HG03558 (cell line): ENCODE measurements around the gene EPB41L5.
"Not testable (repeated sequence)": the region's sequence is repeated elsewhere in the genome, so short reads cannot be mapped to it uniquely, and the experiment has no call there.

Source experiments
- ATAC-seq: cut with Tn5 transposase; IDR thresholded peaks from one replicate; pipeline ENCODE4 v1.9.1; 2021; ENCODE audit warnings: moderate number of reproducible peaks; ENCODE audit not compliant: unreplicated experiment; ENCODE audit errors: extremely low read depth

The EPB41L5 gene

DNA sequence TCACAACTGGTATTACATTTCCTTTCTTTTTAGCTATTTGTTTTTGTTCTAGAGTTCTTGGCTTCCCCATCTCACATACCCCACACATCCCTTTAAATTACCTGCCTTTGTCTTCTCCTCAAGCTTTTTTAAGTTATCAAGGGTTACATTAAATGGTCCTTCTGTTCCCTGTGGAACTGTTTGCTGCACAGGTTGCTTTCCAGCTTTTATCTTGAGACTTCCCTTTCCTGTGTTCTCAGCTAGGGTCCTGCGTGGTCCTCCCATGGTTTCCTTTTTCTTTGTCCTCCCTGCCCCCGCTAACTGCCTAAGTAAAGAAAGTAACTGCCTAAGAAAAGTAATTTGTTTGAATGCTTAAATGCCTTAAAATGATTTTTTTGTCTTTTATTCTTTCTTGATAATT lies 66.8 kb downstream of the EPB41L5 start:
- no peak for ATAC-seq

DNA sequence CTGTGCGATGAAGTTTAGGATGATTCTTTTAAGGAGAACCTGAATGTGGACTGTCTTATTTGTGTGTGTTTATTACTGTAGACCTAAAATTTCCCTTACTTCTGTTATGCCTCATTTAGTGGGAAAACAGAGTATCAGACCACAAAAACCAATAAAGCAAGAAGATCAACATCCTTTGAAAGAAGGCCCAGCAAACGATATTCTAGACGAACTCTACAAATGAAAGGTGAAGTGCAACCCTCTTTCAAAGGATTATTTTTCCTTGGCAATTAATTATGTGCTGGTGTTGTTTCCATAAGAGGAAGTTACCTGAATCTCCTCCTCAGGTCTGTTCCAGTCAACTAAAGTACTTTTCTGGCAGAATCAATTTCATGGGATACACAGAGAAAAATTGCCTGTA lies 78.6 kb downstream of the EPB41L5 start:
- no peak for ATAC-seq

DNA sequence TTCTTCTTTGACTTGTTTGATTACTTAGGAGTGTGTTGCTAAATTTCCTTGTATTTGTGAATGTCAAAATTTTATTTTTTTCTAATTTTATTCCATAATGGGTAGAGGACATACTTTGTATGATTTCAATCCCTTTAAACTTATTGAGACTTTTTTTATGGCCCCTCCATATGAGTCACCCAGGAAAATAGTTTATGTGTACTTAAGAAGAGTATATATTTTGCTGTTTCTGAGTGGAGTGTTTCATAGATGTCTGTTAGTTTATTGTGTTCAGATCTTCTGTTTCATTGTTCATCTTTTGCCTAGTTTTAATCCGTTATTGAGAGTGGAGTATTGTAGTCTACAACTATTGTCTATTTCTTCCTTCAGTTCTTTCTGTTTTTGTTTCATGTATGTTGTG lies 81.9 kb downstream of the EPB41L5 start:
- no peak for ATAC-seq

DNA sequence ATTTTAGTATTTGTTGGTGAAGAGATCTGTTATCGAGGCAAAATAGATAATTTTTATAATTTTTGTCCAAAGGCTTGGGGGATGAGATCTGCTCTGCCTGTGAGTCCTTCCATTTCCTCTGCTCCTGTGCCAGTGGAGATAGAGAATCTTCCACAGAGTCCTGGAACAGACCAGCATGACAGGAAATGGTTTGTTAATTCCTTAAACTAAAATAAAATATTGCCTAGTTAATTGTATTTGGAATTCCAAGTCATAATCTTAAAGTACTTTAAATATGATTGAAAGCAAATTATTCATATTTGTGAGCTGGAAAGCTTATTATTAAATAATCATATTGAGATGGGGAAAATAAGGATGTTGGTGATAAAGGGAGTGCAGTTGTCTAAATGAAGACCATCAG lies 87.8 kb downstream of the EPB41L5 start:
- no peak for ATAC-seq

DNA sequence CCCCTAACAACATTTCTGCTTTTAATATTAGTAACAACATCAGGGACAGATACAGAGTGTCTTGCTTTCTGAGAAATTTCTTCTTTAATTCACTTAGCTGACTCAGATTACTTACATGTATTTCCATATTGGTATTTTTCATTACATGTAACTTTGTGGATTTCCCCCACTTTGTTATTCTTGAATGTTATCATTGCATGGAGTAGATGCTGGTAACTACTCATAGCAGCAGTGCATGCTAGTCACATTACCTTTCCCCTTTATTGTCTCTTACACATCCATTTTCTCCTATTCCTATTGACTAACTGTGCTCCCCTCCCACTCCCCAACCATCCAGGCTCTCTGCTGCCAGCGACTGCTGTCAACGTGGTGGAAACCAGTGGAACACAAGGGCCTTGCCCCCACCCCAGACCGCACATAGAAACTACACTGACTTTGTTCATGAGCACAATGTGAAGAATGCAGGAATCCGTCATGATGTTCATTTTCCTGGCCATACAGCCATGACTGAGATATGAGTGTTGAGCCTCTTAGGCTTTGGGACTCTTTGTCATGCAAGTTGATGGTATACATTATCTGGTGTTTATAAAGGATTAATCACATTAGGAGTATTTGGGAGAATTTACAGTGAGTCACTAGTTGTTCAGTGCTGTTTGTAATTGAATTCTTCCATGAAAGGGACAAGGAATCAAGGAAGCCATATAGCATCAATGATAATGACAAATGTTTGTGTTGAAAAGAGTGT lies 91.0 kb downstream of the EPB41L5 start:
- no peak for ATAC-seq

DNA sequence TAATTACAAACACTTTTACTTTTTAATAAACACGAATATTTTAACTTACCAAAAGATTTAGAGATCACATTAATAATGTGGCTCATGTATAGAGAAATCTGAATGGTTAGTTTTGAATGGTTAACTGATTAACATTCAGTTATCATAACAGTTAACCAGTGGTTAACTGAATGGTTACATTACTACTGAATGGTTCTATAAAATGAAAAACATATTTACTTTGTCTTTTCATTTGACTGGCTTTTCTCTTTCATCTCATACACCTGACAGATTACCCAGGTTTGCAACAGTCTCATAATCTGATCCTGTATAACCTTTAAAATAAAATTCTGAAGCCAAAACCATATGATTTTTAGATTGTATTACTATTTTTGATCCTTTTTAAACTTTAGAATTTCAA lies 91.9 kb downstream of the EPB41L5 start:
- ATAC-seq, result no peak

DNA sequence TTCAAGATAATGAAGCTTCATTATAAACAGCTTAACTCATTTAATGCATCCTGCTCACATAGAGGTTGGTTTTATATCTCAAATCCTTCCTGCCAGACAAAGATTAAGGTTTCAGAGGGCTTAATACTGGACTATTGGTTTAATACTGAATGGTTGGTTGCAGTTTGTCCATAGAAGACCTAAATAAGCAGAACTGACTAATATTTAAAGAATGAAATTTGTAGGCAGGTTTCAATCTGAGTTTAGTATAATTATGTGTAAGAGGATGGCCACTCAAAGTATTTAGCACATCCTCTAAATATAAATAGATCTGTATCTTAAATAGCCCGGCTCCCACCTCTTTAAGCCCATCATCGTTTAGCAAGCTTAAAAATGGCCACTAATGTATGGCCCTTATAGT lies 92.5 kb downstream of the EPB41L5 start:
- no peak for ATAC-seq

DNA sequence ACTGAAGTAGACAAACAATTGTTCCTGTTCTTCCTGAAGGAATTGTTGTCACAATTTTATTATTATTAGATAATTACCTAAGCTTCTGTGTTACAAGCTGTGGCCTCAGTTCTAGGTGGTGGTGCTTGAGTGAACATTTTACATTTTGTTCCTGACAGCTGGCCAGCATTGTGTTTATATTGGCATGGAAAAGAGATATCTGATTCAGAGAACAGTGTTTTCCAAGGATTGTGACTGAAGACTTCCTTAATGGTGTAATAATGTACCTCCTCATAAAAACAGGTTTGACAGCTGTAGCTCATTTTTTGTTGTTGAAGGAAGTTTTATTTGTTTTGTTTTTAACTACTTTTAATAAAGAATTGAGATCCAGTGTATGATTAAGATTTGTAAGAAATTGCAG lies 95.2 kb downstream of the EPB41L5 start:
- no peak for ATAC-seq

DNA sequence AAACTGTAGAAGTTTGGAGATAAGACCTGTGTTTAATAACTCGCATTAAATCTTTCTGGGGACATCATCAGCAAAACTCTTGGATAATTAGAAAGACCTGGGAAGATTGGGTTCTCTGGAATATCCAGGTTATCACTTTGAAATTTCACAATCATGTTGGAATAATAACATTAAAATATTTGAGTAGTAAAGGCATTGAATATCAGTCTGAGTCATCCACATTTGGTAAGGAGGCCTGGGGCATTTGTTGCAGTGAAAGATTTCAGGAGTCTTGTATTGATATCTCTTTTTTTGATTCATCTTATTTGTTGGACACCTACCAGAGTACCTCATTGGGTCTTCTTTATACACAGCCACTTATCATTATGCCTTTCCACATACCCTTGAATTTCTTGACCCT lies 95.9 kb downstream of the EPB41L5 start:
- ATAC-seq, result no peak

DNA sequence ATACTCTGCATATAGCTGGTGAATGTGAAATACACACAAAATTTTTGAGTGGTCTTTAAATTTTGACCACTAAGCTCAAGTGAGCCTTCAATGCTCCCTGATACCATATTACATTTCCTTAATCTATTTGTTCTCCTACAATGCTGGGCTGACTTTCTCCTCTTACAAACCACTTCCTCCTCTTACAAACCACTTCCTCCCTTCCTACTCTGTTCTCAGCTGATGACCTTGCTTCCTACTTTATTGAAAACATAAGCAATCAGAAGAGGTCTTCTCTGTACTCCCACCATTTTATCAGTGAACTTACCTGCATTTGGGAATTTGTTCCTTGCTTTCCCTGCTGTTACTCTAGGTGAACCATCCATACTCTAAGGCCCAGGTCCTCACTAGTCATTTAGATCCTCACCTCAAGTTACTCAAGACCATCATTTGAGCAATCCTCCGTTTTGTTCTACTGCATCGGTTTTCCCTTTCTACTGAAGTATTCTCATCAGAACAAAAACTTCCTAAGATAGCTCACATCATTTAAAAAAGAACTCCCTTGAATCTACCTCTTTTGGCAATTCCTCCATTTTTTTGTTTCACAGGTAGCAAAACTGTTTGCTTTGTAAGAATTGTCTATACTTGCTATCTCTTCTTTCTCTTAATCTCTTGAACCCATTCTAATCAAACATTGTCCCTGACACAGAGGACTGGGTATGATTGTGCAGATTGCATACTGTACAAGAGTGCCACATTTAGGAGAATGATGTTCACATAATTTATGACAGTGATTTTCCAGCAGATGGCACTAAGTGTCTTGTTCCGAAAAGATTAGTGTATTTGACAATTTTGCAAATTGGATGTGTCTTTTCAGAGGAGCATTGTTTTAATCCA lies 96.5 kb downstream of the EPB41L5 start:
- ATAC-seq, result no peak

DNA sequence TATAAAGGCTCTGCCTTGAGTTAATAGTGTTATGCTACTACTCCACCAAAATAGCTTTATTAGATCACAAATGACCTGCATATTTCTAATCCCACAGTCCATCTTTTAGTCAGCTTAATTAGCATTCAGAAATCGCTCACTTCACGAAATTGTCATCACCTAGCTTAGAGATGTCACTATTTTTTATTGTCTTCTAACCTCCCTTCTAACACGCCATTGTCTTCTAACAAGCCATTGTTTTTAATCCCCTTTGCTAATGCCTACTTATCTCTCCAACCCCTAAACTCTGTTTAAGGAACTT lies 97.1 kb downstream of the EPB41L5 start:
- no peak for ATAC-seq

DNA sequence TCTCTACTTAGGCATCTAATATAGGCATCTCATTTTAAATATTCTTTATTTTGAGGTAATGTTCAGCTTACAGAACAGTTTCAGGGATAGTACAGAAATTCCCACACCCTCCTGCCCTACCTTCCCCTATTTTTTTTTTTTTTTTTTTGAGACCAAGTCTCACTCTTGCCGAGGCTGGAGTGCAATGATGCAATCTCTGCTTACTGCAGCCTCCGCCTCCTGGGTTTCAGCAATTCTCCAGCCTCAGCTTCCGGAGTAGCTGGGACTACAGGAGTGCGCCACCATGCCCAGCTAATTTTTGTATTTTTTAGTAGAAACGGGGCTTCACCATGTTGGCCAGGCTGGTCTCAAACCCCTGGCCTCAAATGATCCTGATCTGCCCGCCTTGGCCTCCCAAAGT lies 97.6 kb downstream of the EPB41L5 start:
- no peak for ATAC-seq

DNA sequence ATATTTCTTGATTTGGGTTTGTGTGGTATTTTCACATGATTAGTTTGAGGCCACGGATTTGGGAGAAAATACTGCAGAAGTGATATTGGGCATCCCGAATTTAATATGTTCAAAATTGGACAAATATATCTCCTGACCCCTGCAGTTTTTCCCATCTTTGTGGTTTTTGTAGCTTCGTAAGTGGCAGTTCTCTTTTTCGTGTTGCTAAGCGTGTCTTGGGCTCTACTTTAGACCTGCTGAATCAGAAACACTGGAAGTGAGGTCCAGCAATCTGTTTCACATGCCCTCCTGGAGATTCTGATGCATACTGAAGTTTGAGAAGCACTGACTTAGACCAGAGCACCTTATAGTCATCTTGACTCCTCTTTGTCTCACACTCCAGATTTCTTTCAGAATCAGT lies 98.3 kb downstream of the EPB41L5 start:
- ATAC-seq, result no peak

DNA sequence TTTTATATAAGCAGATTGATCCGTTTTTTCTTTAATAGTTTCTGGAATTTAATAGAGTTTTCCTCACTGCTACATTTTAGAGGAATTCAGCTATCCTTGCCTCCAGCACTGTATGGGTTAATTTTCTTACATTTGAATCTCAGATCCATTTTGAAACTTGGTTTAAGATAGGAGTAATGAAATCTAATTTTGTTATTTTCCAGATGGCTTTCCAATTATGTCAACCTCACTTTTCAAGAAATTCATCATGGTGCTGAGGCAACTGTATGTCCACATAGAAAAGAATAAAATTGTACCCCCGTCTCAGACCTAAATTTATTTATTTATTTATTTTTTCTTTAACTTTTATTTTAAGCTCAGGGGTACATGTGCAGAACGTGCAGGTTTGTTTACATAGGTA lies 105.1 kb downstream of the EPB41L5 start:
- ATAC-seq, result no peak

DNA sequence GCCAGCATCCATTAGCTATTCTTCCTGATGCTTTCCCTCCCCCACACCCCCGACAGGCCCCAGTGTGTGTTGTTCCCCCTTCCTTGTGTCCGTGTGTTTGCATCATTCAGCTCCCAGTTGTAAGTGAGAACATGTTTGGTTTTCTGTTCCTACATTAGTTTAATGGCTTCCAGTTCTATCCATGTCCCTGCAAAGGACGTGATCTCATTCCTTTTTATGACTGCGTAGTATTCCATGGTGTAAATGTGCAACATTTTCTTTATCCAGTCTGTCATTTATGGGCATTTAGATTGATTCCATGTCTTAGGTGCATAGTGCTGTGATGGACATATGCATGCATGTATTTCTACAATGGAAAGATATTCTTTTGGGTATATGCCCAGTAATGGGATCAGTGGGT lies 105.6 kb downstream of the EPB41L5 start:
- no peak for ATAC-seq

DNA sequence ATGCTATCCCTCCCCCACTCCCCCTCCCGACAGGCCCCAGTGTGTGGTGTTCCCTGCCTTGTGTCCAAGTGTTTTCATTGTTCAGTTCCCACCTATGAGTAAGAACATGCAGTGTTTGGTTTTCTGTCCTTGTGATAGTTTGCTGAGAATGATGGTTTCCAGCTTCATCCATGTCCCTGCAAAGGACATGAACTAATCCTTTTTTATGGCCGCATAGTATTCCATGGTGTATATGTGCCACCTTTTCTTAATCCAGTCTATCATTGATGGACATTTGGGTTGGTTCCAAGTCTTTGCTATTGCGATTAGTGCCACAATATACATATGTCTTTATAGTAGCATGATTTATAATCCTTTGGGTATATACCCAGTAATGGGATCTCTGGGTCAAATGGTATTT lies 108.5 kb downstream of the EPB41L5 start:
- not testable (repeated sequence) for ATAC-seq

DNA sequence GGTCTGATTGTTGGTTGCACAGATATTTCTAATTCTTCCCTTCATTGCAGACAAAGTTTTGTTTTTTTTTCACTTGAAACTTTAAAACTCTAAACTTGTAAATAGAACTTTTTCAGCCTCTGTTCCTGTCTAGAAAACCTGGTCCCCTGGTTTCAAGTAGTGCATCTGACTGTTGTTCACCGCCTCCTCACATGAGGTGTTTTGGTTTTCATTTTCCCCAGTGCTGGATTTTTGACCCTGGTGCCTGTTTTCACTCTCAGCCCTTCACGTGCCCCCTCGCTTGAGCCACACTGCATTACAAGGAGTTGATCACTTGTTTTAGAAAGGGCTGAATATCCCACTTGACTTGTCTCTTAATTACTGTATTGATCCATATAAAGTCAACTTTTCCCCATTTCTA lies 110.2 kb downstream of the EPB41L5 start:
- ATAC-seq, result no peak

DNA sequence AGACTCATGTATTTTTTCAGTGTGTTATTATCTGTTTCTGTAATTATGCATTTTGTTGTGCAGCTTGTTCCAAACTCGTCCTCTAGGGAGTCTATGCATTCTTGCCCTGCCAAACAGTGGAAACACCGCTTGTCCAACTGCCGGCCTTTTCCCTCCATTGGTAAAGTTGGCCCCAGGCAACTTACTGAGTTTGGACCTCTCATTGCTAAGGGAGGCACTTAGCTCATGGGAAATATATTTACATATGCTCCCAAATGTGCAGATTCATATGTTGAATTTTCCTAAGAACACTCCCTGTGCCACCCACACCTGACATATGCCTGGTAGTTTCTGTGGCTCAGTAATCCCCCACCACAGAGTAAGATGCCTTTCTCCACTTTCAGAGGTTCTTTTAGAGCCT lies 112.3 kb downstream of the EPB41L5 start:
- ATAC-seq, result no peak

DNA sequence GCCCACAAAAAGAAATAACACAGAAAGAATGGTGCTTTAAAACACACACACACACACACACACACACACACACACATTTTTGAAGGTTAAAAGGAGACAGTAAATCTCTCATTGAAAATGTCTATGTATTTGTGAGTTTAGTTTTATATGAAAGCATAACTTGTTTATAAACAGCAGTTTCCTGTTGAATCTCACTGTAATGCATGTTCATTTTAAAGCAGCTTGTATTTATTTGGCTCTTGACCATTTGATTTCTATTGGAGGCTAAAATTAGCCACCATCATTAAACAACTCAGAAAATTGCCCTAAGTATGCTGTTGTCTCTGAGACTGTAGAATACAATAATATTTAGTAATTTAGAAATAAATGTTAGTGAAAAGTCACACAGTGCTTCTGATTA lies 115.3 kb downstream of the EPB41L5 start:
- no peak for ATAC-seq

DNA sequence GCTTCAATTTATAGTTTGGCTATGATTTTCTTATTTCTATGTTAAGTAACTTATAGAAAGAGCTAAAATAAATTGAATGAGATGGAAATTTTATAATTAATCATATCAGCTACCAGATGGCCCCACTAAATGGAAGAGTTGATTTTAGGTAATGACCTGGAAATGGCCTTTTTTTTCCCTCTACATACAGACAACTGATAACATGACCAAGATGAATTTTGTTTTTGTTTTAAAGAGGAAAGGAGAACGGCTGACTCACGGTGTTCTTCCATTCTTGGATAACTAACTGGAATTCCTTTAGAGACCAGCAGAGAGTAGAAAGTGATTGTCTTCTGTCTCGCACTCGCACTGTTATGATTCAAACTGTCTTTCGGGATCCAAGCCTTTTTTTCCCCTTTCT lies 119.3 kb downstream of the EPB41L5 start:
- ATAC-seq, result no peak

DNA sequence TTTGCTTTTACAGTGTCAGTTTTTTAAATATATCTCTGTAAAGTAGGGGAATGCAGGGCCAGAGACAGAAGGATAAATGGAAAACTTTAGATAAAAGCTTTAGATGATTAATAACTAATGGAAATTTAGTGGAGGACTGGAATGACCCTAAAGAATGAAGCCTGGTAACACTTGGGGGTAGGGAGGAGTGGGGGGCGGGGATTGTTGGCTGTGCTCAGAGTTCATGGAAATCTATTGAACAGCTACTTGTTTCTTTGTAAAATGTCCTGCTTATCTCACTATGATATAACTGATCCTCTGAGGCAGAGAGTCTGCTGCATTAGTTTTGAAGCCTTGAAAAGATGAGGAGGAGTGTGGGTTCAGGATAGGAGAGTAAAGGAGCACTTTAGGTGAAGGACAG lies 119.8 kb downstream of the EPB41L5 start:
- no peak for ATAC-seq
